ENCODE data around the gene IRAK4.

DNA sequence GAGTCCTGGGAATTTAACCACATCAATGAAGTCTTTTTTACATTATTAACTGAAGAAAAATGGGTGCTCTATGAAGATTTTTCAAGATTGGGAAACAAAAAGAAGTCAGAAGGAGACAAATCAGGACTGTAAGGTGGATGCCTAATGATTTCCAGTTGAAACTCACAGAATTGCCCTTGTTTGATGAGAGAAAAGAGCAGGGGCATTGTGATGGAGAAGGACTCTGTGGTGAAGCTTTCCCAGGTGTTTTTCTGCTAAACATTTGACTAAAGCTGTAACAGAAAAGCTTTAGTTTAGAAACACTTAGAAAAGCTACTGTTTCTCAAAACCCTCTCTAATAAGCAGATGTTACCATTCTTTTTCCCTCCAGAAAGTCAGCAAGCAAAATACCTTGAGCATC is 5.8 kb downstream of the IRAK4 start:
- TF ChIP-seq, protein P1, sequence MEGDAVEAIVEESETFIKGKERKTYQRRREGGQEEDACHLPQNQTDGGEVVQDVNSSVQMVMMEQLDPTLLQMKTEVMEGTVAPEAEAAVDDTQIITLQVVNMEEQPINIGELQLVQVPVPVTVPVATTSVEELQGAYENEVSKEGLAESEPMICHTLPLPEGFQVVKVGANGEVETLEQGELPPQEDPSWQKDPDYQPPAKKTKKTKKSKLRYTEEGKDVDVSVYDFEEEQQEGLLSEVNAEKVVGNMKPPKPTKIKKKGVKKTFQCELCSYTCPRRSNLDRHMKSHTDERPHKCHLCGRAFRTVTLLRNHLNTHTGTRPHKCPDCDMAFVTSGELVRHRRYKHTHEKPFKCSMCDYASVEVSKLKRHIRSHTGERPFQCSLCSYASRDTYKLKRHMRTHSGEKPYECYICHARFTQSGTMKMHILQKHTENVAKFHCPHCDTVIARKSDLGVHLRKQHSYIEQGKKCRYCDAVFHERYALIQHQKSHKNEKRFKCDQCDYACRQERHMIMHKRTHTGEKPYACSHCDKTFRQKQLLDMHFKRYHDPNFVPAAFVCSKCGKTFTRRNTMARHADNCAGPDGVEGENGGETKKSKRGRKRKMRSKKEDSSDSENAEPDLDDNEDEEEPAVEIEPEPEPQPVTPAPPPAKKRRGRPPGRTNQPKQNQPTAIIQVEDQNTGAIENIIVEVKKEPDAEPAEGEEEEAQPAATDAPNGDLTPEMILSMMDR (conservative IDR thresholded peaks at IDR 0.05; ENCODE audit: low read length) = no peak
- TF ChIP-seq EZH2phosphoT487 (IDR thresholded peaks at IDR 0.05; ENCODE audit: borderline replicate concordance, low read depth, low read length) = no peak

All from OCI-LY7 (cell line).